Peyer's patch (tissue), 4 donors: Measurements from ENCODE around the gene SUMO1. TPM values are rescaled to one million over a fixed set of nuclear protein-coding genes. Genes with fewer than 3 reads are reported as not detected.

ENCODE experiments used
- DNase-seq, 3 donors: peaks; one replicate each; pipeline ENCODE4 v3.0.0-alpha.2; 2017 to 2019
- H3K27ac ChIP-seq, 4 donors: fragments of 200-600 bp; sonication (generic); one replicate each; pipeline ENCODE4 v1.5.1; 2016 to 2019
- H3K27me3 ChIP-seq, 2 donors: fragments of 200-600 bp; sonication (generic); one replicate each; pipeline ENCODE4 v1.5.1; 2019
- H3K36me3 ChIP-seq, 3 donors: fragments of 200-600 bp; sonication (generic); one replicate each; pipeline ENCODE4 v1.5.1; 2016 to 2019
- H3K4me1 ChIP-seq, 4 donors: fragments of 200-600 bp; sonication (generic); one replicate each; pipeline ENCODE4 v1.5.1; 2016 to 2019
- H3K4me3 ChIP-seq, 4 donors: fragments of 200-600 bp; sonication (generic); 1 replicate in 3 of 4; 2 replicates in 1 of 4; pipeline ENCODE4 v1.5.1; 2016 to 2019; ENCODE audit warnings: mild to moderate bottlenecking in 1 of 4
- H3K9me3 ChIP-seq, 4 donors: fragments of 200-600 bp; sonication (generic); one replicate each; pipeline ENCODE4 v1.5.1; 2016 to 2019; ENCODE audit warnings: mild to moderate bottlenecking in 1 of 4
- POLR2A ChIP-seq, 2 donors: fragments of 450-650 bp; IDR thresholded peaks; one replicate each; pipeline ENCODE4 v1.5.1; 2017; ENCODE audit warnings: antibody characterized with exemption in 2 of 2, mild to moderate bottlenecking in 2 of 2, moderate library complexity in 2 of 2
- total RNA-seq, 4 donors: library from RNA; depleted of rRNA; stranded (reverse); fragments of >200 nt; gene quantifications; one replicate each; pipeline ENCODE4 v1.1.0, GENCODE V29; 2016
- TF ChIP-seq, protein P1 (sequence below), 6 experiments: fragments of 450-650 bp in 4 of 6; fragments of 200-600 bp in 2 of 6; sonication (generic) in 1 of 6; IDR thresholded peaks; one replicate each; pipeline ENCODE4 v1.5.1; 2017 to 2019; ENCODE audit warnings: antibody characterized with exemption in 6 of 6, mild to moderate bottlenecking in 3 of 6, moderate library complexity in 1 of 6

Gene SUMO1
- total RNA-seq, 4 donors from 2014 or later = 41.9 to 80.6 (median 58.8) TPM

GRCh38 chr2:202169832-202170424 lies 68.5 kb downstream of the SUMO1 start:
- H3K27ac ChIP-seq = no peak overlapping the region
- H3K4me3 ChIP-seq = no peak overlapping the region
- H3K4me1 ChIP-seq = peaks cover 0 to 12% (median 3%) of the 10 kb centered on the region in 4 donors
- no peak for DNase-seq
- TF ChIP-seq, protein P1, sequence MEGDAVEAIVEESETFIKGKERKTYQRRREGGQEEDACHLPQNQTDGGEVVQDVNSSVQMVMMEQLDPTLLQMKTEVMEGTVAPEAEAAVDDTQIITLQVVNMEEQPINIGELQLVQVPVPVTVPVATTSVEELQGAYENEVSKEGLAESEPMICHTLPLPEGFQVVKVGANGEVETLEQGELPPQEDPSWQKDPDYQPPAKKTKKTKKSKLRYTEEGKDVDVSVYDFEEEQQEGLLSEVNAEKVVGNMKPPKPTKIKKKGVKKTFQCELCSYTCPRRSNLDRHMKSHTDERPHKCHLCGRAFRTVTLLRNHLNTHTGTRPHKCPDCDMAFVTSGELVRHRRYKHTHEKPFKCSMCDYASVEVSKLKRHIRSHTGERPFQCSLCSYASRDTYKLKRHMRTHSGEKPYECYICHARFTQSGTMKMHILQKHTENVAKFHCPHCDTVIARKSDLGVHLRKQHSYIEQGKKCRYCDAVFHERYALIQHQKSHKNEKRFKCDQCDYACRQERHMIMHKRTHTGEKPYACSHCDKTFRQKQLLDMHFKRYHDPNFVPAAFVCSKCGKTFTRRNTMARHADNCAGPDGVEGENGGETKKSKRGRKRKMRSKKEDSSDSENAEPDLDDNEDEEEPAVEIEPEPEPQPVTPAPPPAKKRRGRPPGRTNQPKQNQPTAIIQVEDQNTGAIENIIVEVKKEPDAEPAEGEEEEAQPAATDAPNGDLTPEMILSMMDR (IDR thresholded peaks at IDR 0.05) = no peak
- TF ChIP-seq POLR2A (IDR thresholded peaks at IDR 0.05) = no peak
- no peaks in the 10 kb centered on the region for H3K27me3 ChIP-seq
- no peaks in the 10 kb centered on the region for H3K36me3 ChIP-seq
- H3K9me3 ChIP-seq = no peaks in the 10 kb centered on the region

GRCh38 chr2:202169131-202169530 lies 69.3 kb downstream of the SUMO1 start:
- Histone ChIP-seq H3K27ac (no peak overlapping the region), H3K9me3 (no peaks in the 10 kb centered on the region), H3K4me1 (peaks cover 0 to 12% (median 3%) of the 10 kb centered on the region in 4 donors), H3K4me3 (no peak overlapping the region), H3K27me3 (no peaks in the 10 kb centered on the region), H3K36me3 (no peaks in the 10 kb centered on the region)
- TF ChIP-seq, protein P1 (IDR thresholded peaks at IDR 0.05) = no peak
- DNase-seq = no peak

DNA sequence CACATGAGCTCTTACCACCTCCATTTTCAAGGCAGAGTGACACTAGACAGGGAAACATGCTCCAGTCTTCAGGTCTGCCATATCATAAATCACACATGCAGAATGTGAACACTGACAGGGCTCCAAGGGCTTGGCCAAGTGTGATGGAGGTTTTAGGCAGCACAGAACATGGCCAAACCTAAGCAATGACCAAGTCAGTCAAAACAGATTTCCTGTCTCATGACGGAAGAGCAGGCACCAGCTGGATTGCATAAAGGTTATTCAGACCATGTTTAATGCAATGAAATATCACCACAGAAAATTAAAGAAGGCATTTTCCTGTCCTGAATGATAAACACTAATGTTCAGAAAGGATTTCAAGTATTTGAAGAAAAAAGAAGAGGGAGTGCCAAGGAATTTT lies 72.5 kb downstream of the SUMO1 start:
- Histone ChIP-seq H3K9me3 (no peaks in the 10 kb centered on the region), H3K27ac (no peak overlapping the region), H3K4me1 (peaks cover 0 to 6% (median 0%) of the 10 kb centered on the region in 4 donors), H3K4me3 (no peak overlapping the region), H3K36me3 (no peaks in the 10 kb centered on the region), H3K27me3 (no peaks in the 10 kb centered on the region)
- TF ChIP-seq, protein P1 (IDR thresholded peaks at IDR 0.05) = no peak
- no peak for TF ChIP-seq POLR2A (IDR thresholded peaks at IDR 0.05)
- no peak for DNase-seq

DNA sequence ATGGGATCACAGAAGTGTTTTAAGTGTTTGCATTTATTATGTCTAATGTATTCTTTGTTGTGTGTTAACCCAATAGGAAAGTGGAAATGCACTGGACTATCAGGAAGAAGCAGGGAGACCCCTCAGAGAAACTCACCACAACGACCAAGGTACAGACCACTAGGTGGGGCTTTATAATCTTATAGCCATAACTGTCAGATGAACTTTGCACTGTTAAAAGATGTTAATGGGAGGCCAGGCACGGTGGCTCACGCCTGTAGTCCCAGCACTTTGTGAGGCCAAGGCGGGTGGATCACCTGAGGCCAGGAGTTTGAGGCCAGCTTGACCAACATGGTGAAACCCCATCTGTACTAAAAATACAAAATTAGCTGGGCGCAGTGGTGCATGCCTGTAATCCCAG lies 73.2 kb downstream of the SUMO1 start:
- DNase-seq = no peak
- Histone ChIP-seq H3K27me3 (no peaks in the 10 kb centered on the region), H3K4me1 (peaks cover 0 to 6% (median 0%) of the 10 kb centered on the region in 4 donors), H3K27ac (no peak overlapping the region), H3K4me3 (no peak overlapping the region), H3K36me3 (no peaks in the 10 kb centered on the region), H3K9me3 (no peaks in the 10 kb centered on the region)
- TF ChIP-seq POLR2A (IDR thresholded peaks at IDR 0.05) = no peak
- TF ChIP-seq, protein P1 (IDR thresholded peaks at IDR 0.05) = peak in 2 of 6 experiments; percentile 8 to 13

- Histone ChIP-seq H3K9me3 (no peaks in the 10 kb centered on the region), H3K36me3 (no peaks in the 10 kb centered on the region), H3K4me1 (peaks cover 0 to 6% (median 0%) of the 10 kb centered on the region in 4 donors), H3K27me3 (no peaks in the 10 kb centered on the region), H3K27ac (no peak overlapping the region), H3K4me3 (no peak overlapping the region)
- no peak for DNase-seq
- TF ChIP-seq, protein P1 (IDR thresholded peaks at IDR 0.05) = no peak
- TF ChIP-seq POLR2A (IDR thresholded peaks at IDR 0.05) = no peak
Measured at GRCh38 chr2:202164411-202164810, 74.0 kb downstream of the SUMO1 start.
